HUES48 (cell line): Measurements from ENCODE around the gene CLCN4.

Experiments used
- H3K27ac ChIP-seq: one replicate; pipeline ENCODE4 v1.7.0; 2013; ENCODE audit warnings: low read depth, low read length, inconsistent platforms
- H3K27me3 ChIP-seq: 2 replicates; pipeline ENCODE4 v1.6.1; 2013; ENCODE audit warnings: mild to moderate bottlenecking, low read length; ENCODE audit not compliant: control insufficient read depth, insufficient read depth
- H3K36me3 ChIP-seq: 2 replicates; pipeline ENCODE4 v1.6.1; 2013; ENCODE audit warnings: low read length; ENCODE audit not compliant: control insufficient read depth, insufficient read depth
- H3K4me1 ChIP-seq: 2 replicates; pipeline ENCODE4 v1.6.1; 2013; ENCODE audit warnings: mild to moderate bottlenecking, low read length; ENCODE audit not compliant: control insufficient read depth, insufficient read depth
- H3K4me3 ChIP-seq: 2 replicates; pipeline ENCODE4 v1.5.1; 2013; ENCODE audit warnings: mild to moderate bottlenecking, low read depth, low read length
- H3K9ac ChIP-seq: 2 replicates; pipeline ENCODE4 v1.6.1; 2013; ENCODE audit warnings: mild to moderate bottlenecking, low read depth, low read length, moderate library complexity
- H3K9me3 ChIP-seq: 2 replicates; pipeline ENCODE4 v1.6.1; 2013; ENCODE audit warnings: low read length; ENCODE audit not compliant: control insufficient read depth, insufficient read depth

CLCN4 gene

DNA sequence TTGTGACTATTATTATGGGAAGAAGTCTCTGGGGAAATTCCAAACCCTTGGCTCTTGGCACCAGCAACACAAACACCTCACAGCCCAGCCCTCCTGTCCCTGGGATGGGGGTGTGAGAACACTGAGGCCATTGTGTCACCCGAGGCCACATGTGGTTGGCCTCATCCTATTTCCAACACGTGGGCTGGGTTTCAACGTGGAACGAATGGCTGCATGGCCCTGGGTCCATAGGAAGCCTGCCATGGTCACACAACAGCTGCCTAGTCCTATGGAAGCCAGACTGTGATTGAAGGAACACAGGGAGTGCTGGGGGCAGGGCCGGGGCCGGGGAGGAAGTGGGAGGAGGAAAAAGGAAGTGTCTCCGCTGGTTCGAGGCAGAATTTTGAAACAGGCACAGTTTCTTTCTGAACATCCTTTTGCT is 10.0 kb downstream of the CLCN4 start:
- no peaks in the 10 kb centered on the region for H3K9me3 ChIP-seq
- H3K4me1 ChIP-seq = no peaks in the 10 kb centered on the region
- H3K27ac ChIP-seq = no peak overlapping the region
- H3K4me3 ChIP-seq = no peak overlapping the region
- no peaks in the 10 kb centered on the region for H3K27me3 ChIP-seq
- no peaks in the 10 kb centered on the region for H3K36me3 ChIP-seq
- no peak overlapping the region for H3K9ac ChIP-seq

DNA sequence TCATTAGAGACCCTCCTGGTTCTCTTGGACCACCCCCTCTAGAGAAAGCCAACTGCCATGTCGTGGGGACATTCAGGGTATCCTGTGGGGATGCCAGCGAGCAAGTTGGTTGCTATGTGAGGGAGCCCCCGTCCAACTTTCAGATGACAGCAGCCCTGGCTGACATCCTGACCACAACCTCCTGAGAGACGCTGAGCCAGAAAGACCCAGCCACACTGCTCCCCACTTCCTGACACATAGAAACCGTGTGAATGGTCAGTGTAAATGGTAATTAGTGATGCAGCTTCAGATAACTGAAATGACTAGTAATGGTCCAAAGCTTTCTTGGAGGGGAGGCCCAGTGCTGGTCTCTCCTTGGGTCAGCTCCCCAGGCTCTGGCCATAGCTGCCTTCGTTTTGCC is 10.8 kb downstream of the CLCN4 start:
- Histone ChIP-seq H3K9ac (no peak overlapping the region), H3K4me1 (peaks cover 3% of the 10 kb centered on the region; the same call in 1 of the 2 replicates), H3K9me3 (no peaks in the 10 kb centered on the region), H3K27me3 (no peaks in the 10 kb centered on the region), H3K36me3 (no peaks in the 10 kb centered on the region), H3K27ac (no peak overlapping the region), H3K4me3 (no peak overlapping the region)

DNA sequence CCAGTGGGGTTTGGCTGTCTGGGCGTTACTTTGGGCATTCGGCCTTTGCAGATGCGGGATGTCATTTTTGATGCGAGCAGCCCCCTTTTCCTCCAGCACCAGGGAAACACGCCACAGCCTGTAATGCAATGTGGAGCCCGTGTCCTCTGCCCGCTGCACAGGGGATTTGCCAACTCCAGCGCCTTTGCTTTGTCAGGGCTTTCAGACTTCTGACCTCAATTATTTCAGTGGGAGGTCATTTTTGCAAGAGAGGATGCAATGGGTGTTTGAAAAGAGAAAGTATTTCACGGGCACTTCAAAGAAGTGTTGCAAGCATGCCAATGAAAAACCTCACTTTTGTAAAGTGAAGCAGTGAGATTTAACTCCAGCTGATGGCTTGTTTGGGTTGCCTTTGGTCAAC is 11.5 kb downstream of the CLCN4 start:
- Histone ChIP-seq H3K4me1 (peaks cover 9% of the 10 kb centered on the region), H3K27me3 (no peaks in the 10 kb centered on the region), H3K36me3 (no peaks in the 10 kb centered on the region), H3K27ac (no peak overlapping the region), H3K9me3 (no peaks in the 10 kb centered on the region), H3K4me3 (no peak overlapping the region), H3K9ac (no peak overlapping the region)

DNA sequence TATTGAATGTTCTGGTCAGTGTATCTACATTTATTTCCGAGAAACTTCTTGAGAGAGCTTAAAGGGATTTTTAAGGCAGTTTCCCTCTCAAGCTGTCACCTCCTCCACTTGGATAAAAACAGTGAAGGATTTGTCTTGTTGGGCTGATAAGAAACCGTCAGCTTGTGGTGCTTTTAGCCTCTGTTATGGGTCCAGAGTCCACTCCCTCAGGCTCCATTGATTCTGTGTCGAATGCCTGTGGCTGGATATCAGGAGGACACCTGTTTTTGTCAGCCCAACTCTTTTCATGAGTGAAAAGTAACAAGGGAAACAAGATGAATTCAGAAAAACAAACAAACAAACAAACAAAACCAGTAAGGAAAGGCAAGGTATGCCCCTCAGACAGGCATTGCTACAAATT is 12.4 kb downstream of the CLCN4 start:
- Histone ChIP-seq H3K36me3 (no peaks in the 10 kb centered on the region), H3K9ac (no peak overlapping the region), H3K4me3 (no peak overlapping the region), H3K9me3 (no peaks in the 10 kb centered on the region), H3K27ac (no peak overlapping the region), H3K4me1 (peaks cover 17% of the 10 kb centered on the region), H3K27me3 (no peaks in the 10 kb centered on the region)

DNA sequence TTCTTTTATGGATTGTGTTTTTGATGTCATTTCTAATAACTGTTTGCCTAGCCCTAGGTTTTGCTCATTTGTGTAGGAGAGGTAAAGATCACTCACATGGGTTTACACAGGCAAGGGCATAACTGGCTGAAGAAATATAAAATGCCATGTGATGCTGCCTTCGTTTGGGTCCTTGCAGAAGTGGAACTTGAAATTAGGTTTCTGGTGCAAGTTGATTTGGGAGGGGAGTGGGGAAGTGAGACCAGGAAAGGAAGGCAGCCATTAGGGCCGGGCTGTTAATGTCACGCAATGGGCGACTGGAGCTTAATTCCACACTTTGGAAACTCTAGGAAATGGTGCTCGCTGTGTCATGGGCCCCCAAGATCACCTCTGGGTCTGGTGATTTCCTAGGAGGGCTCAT is 14.5 kb downstream of the CLCN4 start:
- Histone ChIP-seq H3K9me3 (no peaks in the 10 kb centered on the region), H3K27me3 (no peaks in the 10 kb centered on the region), H3K4me1 (peaks cover 25% of the 10 kb centered on the region), H3K36me3 (no peaks in the 10 kb centered on the region), H3K27ac (no peak overlapping the region), H3K4me3 (no peak overlapping the region), H3K9ac (no peak overlapping the region)

DNA sequence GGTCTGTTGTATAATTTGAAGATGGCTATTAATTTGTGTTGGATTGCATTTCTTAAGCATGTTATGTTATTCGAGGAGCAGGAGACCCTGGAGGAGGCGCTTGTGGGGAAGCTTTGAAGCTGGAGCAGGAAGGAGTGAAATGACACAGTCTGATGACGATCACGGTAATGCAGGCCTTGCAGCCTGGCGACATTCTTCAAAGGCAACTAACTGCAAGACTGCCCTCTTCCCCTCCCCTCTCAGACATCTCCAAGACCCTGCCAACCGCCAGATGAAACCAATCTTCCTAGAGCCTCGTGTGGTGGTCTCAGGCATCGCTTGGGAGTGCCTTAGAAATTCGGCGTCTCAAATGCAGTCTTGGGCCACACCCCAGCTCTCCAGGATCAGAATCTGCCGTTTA is 16.1 kb downstream of the CLCN4 start:
- H3K4me1 ChIP-seq = peaks cover 25% of the 10 kb centered on the region
- H3K36me3 ChIP-seq = no peaks in the 10 kb centered on the region
- peak overlapping the region; percentile 44 for H3K4me3 ChIP-seq
- H3K27ac ChIP-seq = peak overlapping the region; percentile 91
- H3K27me3 ChIP-seq = no peaks in the 10 kb centered on the region
- H3K9me3 ChIP-seq = no peaks in the 10 kb centered on the region
- peak overlapping the region; percentile 73 for H3K9ac ChIP-seq

DNA sequence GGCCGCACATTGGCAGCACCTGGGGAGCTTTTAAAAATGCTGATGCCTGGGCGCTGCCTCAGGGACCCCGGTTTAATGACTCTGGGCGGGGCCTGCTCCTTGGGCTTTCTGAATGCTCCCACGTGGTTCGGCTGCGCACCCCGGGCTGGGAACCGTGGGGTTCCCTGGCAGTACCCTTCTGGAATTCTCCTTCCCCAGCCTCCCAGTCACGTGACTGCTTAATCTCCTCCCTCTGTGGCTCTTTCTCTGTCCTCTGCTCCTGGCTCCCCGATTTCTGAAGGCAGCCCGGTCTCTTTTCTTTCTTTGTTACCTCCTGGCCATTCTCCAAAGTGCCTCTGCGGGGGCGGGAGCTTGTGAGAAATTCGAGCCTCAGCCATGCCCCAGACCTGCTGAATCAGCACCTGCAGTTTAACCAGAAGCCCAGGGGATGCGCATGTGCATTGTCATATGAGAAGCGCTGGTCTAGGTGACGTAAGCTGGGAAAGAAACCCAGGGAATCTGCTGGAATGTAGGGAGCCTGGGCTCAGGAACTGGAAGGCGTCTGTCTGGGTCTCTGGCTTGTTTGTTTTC is 16.6 kb downstream of the CLCN4 start:
- Histone ChIP-seq H3K27me3 (no peaks in the 10 kb centered on the region), H3K9ac (peak overlapping the region; percentile 73), H3K4me3 (peak overlapping the region; percentile 44), H3K9me3 (no peaks in the 10 kb centered on the region), H3K36me3 (no peaks in the 10 kb centered on the region), H3K27ac (peak overlapping the region; percentile 91), H3K4me1 (peaks cover 25% of the 10 kb centered on the region)

DNA sequence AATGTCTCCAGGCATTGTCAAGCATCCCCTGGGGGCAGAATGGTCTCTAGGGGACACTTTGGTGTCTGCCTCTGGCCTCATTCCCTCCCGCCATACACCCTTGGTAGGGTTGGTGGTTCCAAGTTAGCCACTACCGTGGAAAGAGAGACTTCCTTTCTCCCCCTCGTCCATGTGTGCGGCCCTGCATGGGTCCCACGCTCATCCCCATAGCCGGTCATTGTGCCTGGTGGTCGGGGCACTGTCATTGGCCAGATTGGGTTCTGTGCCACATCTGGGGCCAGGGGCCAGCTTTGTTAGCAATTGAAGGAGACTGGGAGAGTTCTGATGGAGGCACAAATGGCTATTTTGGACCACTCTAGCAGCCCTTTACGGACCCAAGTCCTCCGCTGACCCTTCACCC is 17.3 kb downstream of the CLCN4 start:
- H3K9ac ChIP-seq = 0 out of 2 replicates have a peak overlapping the region, but pooled peaks have one; percentile 19
- H3K4me3 ChIP-seq = peak overlapping the region; percentile 44
- H3K27ac ChIP-seq = peak overlapping the region; percentile 91
- peaks cover 25% of the 10 kb centered on the region for H3K4me1 ChIP-seq
- H3K36me3 ChIP-seq = no peaks in the 10 kb centered on the region
- H3K9me3 ChIP-seq = no peaks in the 10 kb centered on the region
- no peaks in the 10 kb centered on the region for H3K27me3 ChIP-seq

DNA sequence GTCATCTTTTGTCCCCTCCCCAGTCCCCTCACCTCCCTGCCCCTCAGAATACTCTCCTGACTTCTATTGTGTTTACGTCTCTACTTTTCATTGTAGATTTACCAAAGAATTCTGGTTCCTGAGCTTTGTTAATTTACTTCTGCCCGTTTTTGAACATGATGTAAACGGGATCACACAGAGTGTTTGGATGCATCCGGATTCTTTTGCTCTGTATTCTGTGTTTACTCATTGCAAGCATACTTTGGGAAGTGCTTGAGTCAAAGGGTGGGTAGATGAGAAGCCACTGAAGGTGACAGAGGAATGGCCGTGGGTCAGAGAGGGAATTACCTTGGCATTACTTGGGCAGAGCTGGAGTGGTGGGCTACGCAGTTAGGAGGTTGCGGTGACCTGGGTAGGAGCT is 18.0 kb downstream of the CLCN4 start:
- H3K27ac ChIP-seq = no peak overlapping the region
- no peaks in the 10 kb centered on the region for H3K36me3 ChIP-seq
- no peaks in the 10 kb centered on the region for H3K9me3 ChIP-seq
- H3K9ac ChIP-seq = no peak overlapping the region
- no peaks in the 10 kb centered on the region for H3K27me3 ChIP-seq
- peaks cover 25% of the 10 kb centered on the region for H3K4me1 ChIP-seq
- no peak overlapping the region for H3K4me3 ChIP-seq

DNA sequence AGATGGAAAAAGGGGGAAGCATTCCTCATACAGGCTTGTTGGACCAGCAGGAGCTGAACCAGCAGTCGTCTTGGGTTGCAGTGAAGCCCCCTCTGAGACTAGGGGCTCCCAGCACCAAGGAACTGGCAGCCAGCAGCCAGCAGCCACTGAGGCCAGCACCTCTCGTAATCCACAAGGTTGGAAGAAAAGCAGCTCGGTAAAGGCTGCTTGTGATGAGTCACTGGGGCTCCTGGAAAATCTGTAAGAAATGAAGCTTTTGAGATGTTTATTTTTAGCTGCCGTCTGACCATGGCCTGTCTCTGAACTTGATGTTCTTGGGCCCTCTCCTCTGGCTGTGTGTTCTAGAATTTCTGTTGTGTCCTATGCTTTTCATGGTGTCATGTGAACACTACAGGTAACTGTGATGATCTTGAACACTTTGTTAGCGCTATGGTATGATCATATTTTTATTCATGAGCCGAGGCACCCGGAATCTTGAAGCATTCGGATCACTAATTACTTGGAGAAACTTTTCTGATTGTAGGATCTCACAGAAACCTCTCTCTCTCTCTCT is 18.6 kb downstream of the CLCN4 start:
- no peaks in the 10 kb centered on the region for H3K9me3 ChIP-seq

DNA sequence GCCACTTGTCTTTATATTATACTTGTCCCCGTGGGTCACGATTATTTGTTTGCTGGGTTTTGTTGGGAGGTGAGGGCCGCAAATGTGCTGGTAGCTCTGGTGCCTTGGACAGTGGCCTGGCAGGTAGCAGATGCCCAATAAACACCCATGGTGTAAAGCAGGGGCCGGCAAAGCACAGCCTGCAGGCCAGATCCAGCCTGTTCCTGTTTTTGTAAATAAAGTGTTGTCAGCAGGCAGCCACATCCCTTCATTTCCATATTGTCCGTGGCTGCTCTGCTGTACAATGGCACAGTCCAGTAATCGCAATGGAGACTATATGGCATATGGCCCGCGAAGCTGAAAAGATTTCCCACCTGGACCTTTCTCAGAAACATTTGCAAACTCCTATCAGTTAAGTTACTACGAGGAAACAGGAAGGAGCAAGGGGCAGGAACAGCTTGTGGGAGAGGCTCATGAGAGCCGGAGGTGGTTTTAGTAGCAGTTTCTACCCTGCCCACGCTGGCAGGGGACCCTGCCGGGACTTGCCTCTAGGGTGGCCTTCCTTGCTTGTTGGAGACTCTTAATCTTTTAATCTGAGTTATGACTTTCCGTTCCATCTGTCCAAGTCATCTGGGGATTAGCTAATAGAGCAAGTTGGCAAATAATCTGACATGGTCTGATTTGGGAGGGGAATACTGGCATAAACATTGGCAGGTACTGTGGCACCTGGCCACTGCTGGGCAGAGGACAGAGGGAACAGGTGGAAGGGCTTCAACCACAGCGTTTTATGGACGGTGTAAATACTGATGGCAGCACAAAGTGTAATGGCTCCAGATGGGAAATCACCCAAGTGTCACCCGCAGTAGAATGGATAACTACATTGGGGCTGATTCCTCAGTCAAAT is 19.6 kb downstream of the CLCN4 start:
- no peak overlapping the region for H3K9ac ChIP-seq
- H3K27ac ChIP-seq = no peak overlapping the region

More for the DNA sequence above, 18.6 kb downstream of the CLCN4 start:
- Histone ChIP-seq H3K4me3 (no peak overlapping the region), H3K27ac (no peak overlapping the region), H3K27me3 (no peaks in the 10 kb centered on the region), H3K36me3 (no peaks in the 10 kb centered on the region), H3K9ac (no peak overlapping the region), H3K4me1 (peaks cover 25% of the 10 kb centered on the region)

More for the DNA sequence above, 19.6 kb downstream of the CLCN4 start:
- no peaks in the 10 kb centered on the region for H3K9me3 ChIP-seq
- H3K4me3 ChIP-seq = no peak overlapping the region
- no peaks in the 10 kb centered on the region for H3K36me3 ChIP-seq
- peaks cover 25% of the 10 kb centered on the region for H3K4me1 ChIP-seq
- H3K27me3 ChIP-seq = no peaks in the 10 kb centered on the region
